HFF-Myc (cell line): ENCODE data around the gene SMC4.
A peak's percentile ranks its signal among the peaks of the same experiment; 100 is the strongest.
"Not testable (repeated sequence)": the region's sequence is repeated elsewhere in the genome, so short reads cannot be mapped to it uniquely, and the experiment has no call there.

Experiments used
- DNase-seq: peaks from one replicate; pipeline ENCODE4 v3.0.0-alpha.2; 2011; ENCODE audit warnings: low read depth; ENCODE audit errors: extremely low read depth
- H3K4me3 ChIP-seq: replicated peaks from 2 replicates; pipeline ENCODE4 v1.5.1; 2011; ENCODE audit warnings: low read depth, mild to moderate bottlenecking, control low read depth, low read length
- CTCF ChIP-seq: IDR thresholded peaks from 2 replicates; pipeline ENCODE4 v1.5.1; 2012; ENCODE audit warnings: mild to moderate bottlenecking, low read depth, low read length, control low read depth; ENCODE audit errors: missing control alignments

The SMC4 gene

GRCh38 chr3:160399125-160400029, at the start of gene SMC4, which contains the start of gene IFT80:
Gene SMC4, plus strand, starts transcription at chr3:160399650. Its CDS starts 1,177 bp downstream, at chr3:160400827.
Gene IFT80, minus strand, starts transcription at chr3:160399225. Its CDS starts 14,625 bp downstream, at chr3:160384600.
- TF ChIP-seq CTCF: no peak
- H3K4me3 ChIP-seq: peak within 1 kb of the TSS; percentile 94
- peak; percentile 88 for DNase-seq

- no peak for TF ChIP-seq CTCF
These were observed 43.6 kb upstream of the SMC4 start for GRCh38 chr3:160355826-160356225.

GRCh38 chr3:160362896-160363295, 36.6 kb upstream of the SMC4 start:
- DNase-seq, H3K4me3 ChIP-seq: not testable (repeated sequence)

More at GRCh38 chr3:160355826-160356225, 43.6 kb upstream of the SMC4 start:
- DNase-seq: no peak
- H3K4me3 ChIP-seq: no peak overlapping the region

- no peak for DNase-seq
- TF ChIP-seq CTCF: no peak
These were observed 33.5 kb upstream of the SMC4 start for GRCh38 chr3:160365869-160366522.

GRCh38 chr3:160368804-160369203, 30.6 kb upstream of the SMC4 start:
- no peak for TF ChIP-seq CTCF
- H3K4me3 ChIP-seq: no peak overlapping the region
- no peak for DNase-seq

More at GRCh38 chr3:160365869-160366522, 33.5 kb upstream of the SMC4 start:
- no peak overlapping the region for H3K4me3 ChIP-seq

- no peak for DNase-seq
- no peak overlapping the region for H3K4me3 ChIP-seq
- TF ChIP-seq CTCF: no peak
These were observed 29.7 kb upstream of the SMC4 start for GRCh38 chr3:160369784-160370183.
